CMK (cell line): ENCODE measurements around the gene NRN1L.
"Not testable (repeated sequence)": the region's sequence is repeated elsewhere in the genome, so short reads cannot be mapped to it uniquely, and the experiment has no call there.

Experiments
- DNase-seq: peaks from one replicate; pipeline ENCODE4 v3.0.0-alpha.2; 2010; ENCODE audit warnings: low read depth

NRN1L gene

GRCh38 chr16:67883146-67883871 lies 1.4 kb upstream of the NRN1L start:
- no peak for DNase-seq

DNA sequence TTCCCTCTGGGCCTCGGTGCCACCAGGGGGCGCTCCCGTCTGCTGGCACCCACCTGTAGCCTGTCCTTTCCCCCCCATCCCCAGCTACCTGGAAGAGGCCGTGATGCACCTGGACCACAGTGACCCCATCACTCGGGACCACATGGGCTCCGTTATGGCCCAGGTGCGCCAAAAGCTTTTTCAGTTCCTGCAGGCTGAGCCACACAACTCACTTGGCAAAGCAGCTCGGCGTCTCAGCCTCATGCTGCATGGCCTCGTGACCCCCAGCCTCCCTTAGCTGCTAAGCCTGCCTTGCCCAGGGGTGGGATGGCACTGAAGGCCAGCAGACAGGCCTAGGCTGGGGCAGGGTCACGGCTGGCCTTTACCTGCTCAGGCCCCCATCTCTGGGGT lies 818 bp upstream of the NRN1L start:
- DNase-seq, result peak; percentile 22

GRCh38 chr16:67885545-67885944 lies 860 bp downstream of the NRN1L start:
- no peak for DNase-seq

DNA sequence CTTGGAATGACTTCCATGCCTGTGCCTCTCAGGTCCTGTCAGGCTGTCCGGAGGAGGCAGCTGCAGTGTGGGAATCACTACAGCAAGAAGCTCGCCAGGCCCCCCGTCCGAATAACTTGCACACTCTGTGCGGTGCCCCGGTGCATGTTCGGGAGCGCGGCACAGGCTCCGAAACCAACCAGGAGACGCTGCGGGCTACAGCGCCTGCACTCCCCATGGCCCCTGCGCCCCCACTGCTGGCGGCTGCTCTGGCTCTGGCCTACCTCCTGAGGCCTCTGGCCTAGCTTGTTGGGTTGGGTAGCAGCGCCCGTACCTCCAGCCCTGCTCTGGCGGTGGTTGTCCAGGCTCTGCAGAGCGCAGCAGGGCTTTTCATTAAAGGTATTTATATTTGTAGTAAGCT lies 1.3 kb downstream of the NRN1L start:
- no peak for DNase-seq

GRCh38 chr16:67886387-67886786 lies 1.7 kb downstream of the NRN1L start:
- DNase-seq, result no peak

- DNase-seq, result no peak
Measured at GRCh38 chr16:67888331-67888730, 3.6 kb downstream of the NRN1L start.

DNA sequence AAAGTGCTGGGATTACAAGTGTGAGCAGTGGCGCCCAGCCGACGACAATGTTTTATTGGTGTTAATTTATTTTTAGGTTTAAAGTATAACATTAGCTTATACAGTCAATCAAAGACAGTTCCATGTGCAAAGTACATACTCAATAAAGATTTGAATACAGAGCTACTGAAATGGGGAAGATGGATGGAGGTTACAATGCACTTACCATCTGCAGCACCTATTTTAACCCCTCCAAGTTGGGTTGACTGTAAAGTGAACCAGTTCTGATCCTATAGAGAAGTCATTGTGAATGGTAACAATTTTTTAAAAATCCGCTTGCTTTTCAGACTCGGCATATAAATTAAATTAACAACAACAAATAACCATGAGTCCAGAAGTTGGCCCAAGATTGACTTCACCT lies 7.7 kb downstream of the NRN1L start:
- no peak for DNase-seq

GRCh38 chr16:67892899-67893742 lies 8.4 kb downstream of the NRN1L start, which contains the start of gene PSKH1:
Gene PSKH1 (plus strand): TSS chr16:67893254. CDS start chr16:67908750, 15,496 bp downstream.
- peak; percentile 74 for DNase-seq

- DNase-seq, result no peak
Measured at GRCh38 chr16:67893743-67894399, 9.2 kb downstream of the NRN1L start.

DNA sequence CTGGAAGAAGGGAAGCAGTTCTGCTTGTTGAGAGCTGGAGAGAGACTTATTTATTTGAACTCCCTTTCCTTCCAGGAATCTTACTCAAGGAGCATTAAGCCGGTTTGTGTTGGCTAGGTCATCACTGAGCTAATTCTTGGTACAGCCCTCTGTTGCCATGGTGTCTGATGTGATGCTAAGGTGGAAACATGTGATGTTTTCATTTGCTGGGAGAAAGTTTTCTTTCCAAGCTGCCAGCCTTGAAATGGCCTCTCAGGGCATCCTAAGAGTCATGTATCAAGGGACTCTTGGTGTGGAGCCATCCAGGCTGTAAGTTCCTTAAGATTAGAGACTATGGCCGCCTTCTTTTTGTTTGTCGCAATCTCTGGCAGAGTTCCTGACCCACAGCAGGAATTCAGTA lies 12.5 kb downstream of the NRN1L start:
- no peak for DNase-seq

GRCh38 chr16:67901734-67902133 lies 17.0 kb downstream of the NRN1L start:
- no peak for DNase-seq

GRCh38 chr16:67902831-67903230 lies 18.1 kb downstream of the NRN1L start:
- no peak for DNase-seq

DNA sequence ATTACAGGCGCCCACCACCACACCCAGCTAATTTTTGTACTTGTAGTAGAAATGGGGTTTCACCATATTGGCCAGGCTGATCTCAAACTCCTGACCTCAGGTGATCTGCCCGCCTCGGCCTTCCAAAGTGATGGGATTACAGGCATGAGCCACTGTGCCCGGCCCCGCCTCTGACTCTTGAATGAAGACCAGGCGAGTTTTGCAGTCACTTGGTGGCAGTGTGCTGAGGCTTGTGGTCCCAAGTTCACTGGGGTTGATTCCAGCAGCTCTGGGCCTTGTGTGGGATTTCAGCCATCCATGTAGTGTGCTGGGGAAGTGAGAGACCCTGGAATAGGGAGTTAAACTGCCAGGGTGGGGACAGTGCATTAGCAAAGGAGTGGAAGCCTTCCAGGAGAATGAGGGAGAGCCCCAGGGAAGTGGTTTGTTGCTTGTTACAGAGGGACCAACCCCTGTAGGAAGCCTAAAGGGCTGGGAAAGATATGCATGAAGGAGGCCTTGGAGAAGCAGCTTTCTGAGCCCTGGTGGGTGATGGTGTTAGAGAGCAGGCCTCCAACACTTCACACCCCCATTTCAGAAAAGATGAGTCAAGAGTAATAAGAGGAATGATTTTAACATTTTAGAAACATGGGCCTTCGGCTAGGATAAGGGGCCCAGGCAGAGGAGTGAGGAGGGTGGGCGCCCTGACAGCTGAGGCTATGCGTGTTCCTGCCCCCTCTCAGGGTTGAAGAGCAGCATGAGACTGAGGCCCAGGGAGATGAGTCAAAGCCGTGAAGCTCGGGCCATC lies 22.9 kb downstream of the NRN1L start:
- no peak for DNase-seq

- DNase-seq, result no peak
Measured at GRCh38 chr16:67909056-67909742, 24.5 kb downstream of the NRN1L start.

DNA sequence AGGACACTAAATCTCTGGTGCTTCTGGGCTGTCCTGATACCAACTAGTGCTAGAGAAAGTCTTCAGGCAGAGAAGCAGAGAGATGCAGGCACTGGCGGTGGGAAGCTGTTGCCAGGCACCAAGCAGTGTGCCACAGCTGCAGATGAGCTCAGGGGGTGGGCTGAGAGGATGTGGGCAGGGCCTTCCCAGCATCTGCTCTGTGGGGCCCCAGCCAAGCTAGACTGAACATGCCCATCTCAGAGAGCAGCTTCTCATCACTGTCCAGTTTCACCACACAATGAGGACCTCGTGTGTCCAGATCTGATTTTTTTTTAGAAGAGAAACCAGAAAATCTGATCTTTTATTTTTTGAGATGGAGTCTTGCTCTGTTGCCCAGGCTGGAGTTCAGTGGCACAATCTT lies 25.5 kb downstream of the NRN1L start:
- DNase-seq, result no peak

DNA sequence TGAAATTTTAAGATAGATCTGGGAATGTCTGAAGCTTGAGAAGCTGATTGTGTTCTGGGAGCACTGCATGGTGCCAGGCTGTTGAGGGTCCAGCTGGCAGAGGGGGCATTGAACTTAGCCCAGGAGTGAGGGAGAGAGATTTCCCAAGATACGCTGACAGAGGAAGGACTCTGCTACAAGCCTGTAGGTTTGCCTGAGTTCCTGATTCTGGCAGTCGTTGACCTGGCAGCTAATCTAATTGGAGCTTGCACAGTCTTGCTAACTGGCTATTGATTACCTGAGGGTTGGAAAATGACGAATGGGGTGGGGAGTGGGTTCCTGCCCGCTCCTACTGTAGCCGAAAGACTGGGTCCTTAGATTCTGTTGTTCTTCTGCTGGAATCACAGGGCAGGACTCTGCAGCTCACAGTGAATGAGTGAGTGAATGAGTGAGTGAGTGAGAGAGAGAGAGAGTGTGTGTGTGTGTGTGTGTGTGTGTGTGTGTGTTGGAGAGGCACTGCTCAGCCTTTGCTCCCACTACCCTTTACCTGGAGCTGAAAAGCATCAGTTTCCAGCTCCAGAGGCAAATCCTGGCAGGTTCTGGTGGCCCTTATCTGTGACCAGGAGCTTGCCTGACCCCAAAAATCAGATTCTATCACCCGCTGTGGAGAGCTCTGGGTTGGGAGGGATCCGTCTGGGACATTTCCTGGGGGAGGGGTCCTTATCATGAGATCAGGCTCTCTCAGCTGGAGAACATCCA lies 30.2 kb downstream of the NRN1L start:
- DNase-seq, result no peak

- DNase-seq, result not testable (repeated sequence)
Measured at GRCh38 chr16:67915496-67915769, 30.7 kb downstream of the NRN1L start.

GRCh38 chr16:67915831-67916723 lies 31.4 kb downstream of the NRN1L start:
- DNase-seq, result no peak

DNA sequence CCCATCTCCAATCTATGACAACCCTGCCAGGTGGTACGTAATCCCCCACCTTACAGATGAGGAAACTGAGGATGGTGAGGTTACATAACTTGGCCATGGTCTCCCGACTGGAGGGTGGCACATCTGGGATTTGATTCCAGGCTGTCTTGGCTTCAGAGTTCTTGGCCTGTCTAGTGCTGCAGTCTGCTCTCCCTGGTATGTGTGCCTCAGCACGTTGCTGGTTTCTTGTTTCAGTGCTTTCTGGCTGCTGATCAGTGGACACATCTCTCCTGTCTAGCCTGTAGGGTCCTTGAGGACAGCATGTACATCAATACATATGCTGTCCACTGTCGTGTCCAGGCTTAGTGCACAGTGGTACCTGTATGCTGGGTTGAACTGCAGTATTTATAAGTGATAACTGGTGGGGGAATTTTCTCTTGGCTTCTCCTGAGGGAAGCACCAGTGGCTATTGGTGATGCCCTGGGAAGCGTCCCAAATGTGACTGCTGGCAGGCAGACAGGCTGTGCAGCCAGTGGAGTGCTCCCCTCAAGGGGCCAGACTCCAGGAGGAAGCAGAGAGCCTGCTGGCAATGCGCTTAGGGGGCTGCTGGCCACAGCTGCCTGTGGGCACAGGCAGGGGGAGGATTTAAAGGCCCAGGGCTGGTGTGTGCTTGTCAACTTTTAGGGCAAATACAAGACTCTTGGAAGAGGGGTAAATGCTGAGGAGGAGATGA lies 32.6 kb downstream of the NRN1L start:
- no peak for DNase-seq
